B cell (primary cell): Measurements from ENCODE around the gene VPS33B. TPM values are rescaled to one million over a fixed set of nuclear protein-coding genes. Genes with fewer than 3 reads are reported as not detected.

Experiments used
- ATAC-seq: fragments of 200-7000 bp; cut with Tn5 transposase; one replicate; pipeline ENCODE4 v1.10.0; 2021; ENCODE audit warnings: low read depth, mild to moderate bottlenecking, moderate number of reproducible peaks, moderate library complexity
- CTCF ChIA-PET: fragments of 350-600 bp; sonication (Branson Sonifier 250); formaldehyde crosslinking; loops from one replicate; lab custom pipeline; 2021; ENCODE audit warnings: antibody characterized with exemption, inconsistent platforms; lab: Charles Lee
- POLR2A ChIA-PET: fragments of 350-600 bp; sonication (Branson Sonifier 250); formaldehyde crosslinking; loops from one replicate; lab custom pipeline; 2021; ENCODE audit warnings: antibody characterized with exemption; lab: Charles Lee
- DNase-seq: peaks from one replicate; pipeline ENCODE4 v3.0.0; 2013
- H2AFZ ChIP-seq: 2 replicates; pipeline ENCODE4 v1.6.1; 2012; ENCODE audit warnings: mild to moderate bottlenecking, low read depth, low read length; ENCODE audit not compliant: insufficient read depth, poor library complexity, severe bottlenecking
- H3K27ac ChIP-seq, 2 donors: 1 replicate in 1 of 2; 2 replicates in 1 of 2; pipeline ENCODE4 v1.5.1; 2012 to 2013; ENCODE audit warnings: low read length in 2 of 2, mild to moderate bottlenecking in 2 of 2, moderate library complexity in 1 of 2
- H3K27me3 ChIP-seq, 4 experiments: fragments of 200-600 bp in 1 of 4; sonication (generic) in 1 of 4; replicated peaks in 1 of 4; 1 replicate in 2 of 4; 2 replicates in 2 of 4; pipeline versions ENCODE4 v1.6.1 to v1.7.0; 2013 to 2016; ENCODE audit warnings: low read length in 3 of 4, mild to moderate bottlenecking in 2 of 4, mixed read lengths in 1 of 4, moderate library complexity in 1 of 4; ENCODE audit not compliant: insufficient read depth in 4 of 4, control insufficient read depth in 3 of 4; ENCODE audit errors: control extremely low read depth in 1 of 4
- H3K36me3 ChIP-seq, 2 experiments: replicated peaks in 1 of 2; 1 replicate in 1 of 2; 2 replicates in 1 of 2; pipeline versions ENCODE4 v1.6.1 to v1.7.1; 2013; ENCODE audit warnings: low read length in 1 of 2; ENCODE audit not compliant: insufficient read depth in 2 of 2, control insufficient read depth in 1 of 2; ENCODE audit errors: control extremely low read depth in 1 of 2, extremely low read depth in 1 of 2
- H3K4me1 ChIP-seq, 2 donors: fragments of 200-600 bp in 1 of 2; sonication (generic) in 1 of 2; 1 replicate in 1 of 2; 2 replicates in 1 of 2; pipeline versions ENCODE4 v1.5.1 to v1.6.1; 2013 to 2017; ENCODE audit warnings: low read length in 2 of 2; ENCODE audit not compliant: control insufficient read depth in 2 of 2, insufficient read depth in 2 of 2
- H3K4me2 ChIP-seq: replicated peaks from 2 replicates; pipeline ENCODE3; 2012; ENCODE audit warnings: mild to moderate bottlenecking, low read depth, low read length; ENCODE audit not compliant: poor library complexity, severe bottlenecking
- H3K4me3 ChIP-seq, 5 experiments: fragments of 200-600 bp in 1 of 5; sonication (generic) in 1 of 5; 1 replicate in 3 of 5; 2 replicates in 2 of 5; pipeline versions ENCODE4 v1.5.1 to v1.7.0; 2011 to 2016; ENCODE audit warnings: low read length in 4 of 5, mild to moderate bottlenecking in 4 of 5, low read depth in 2 of 5, control low read depth in 1 of 5, moderate library complexity in 1 of 5; ENCODE audit not compliant: insufficient read depth in 1 of 5; ENCODE audit errors: control extremely low read depth in 1 of 5, extremely low read depth in 1 of 5
- H3K79me2 ChIP-seq: fragments of 200-600 bp; sonication (generic); one replicate; pipeline ENCODE4 v1.6.0; 2016; ENCODE audit warnings: low read length; ENCODE audit not compliant: control insufficient read depth, insufficient read depth
- H3K9ac ChIP-seq: fragments of 200-600 bp; sonication (generic); 2 replicates; pipeline ENCODE4 v1.6.1; 2017; ENCODE audit warnings: mild to moderate bottlenecking, low read length, moderate library complexity
- H3K9me3 ChIP-seq, 3 donors: one replicate each; pipeline versions ENCODE4 v1.6.1 to v1.7.1; 2013; ENCODE audit warnings: low read length in 2 of 3; ENCODE audit not compliant: control insufficient read depth in 2 of 3, insufficient read depth in 1 of 3; ENCODE audit errors: control extremely low read depth in 1 of 3
- H4K20me1 ChIP-seq: 2 replicates; pipeline ENCODE4 v1.6.0; 2012; ENCODE audit warnings: mild to moderate bottlenecking, low read length; ENCODE audit not compliant: insufficient read depth, control insufficient read depth, poor library complexity, severe bottlenecking
- H3K27ac Mint-ChIP-seq: one replicate; pipeline ENCODE4 v1.8.0; 2021; ENCODE audit warnings: mixed read lengths
- H3K27me3 Mint-ChIP-seq: one replicate; pipeline ENCODE4 v1.8.0; 2021; ENCODE audit warnings: mixed read lengths
- H3K4me1 Mint-ChIP-seq: one replicate; pipeline ENCODE4 v1.8.0; 2021; ENCODE audit warnings: mixed read lengths
- H3K4me3 Mint-ChIP-seq: one replicate; pipeline ENCODE4 v1.8.0; 2021; ENCODE audit warnings: mixed read lengths
- H3K9me3 Mint-ChIP-seq: one replicate; pipeline ENCODE4 v1.8.0; 2022; ENCODE audit warnings: mixed read lengths; ENCODE audit not compliant: insufficient read depth
- EZH2 ChIP-seq: IDR thresholded peaks from 2 replicates; pipeline ENCODE4 v1.6.1; 2012; ENCODE audit warnings: borderline replicate concordance, low read depth, mild to moderate bottlenecking, moderate library complexity, low read length; ENCODE audit not compliant: insufficient read depth, poor library complexity, severe bottlenecking
- WGBS: methylation state at CpG from one replicate; pipeline ENCODE4 v1.1.5; 2013; ENCODE audit warnings: missing lambda C conversion rate; ENCODE audit not compliant: insufficient coverage; 5-methylcytosine and 5-hydroxymethylcytosine counted together
- intact Hi-C: fragments of 100-400 bp; cut with micrococcal nuclease; formaldehyde crosslinking; loops from one replicate; pipeline ENCODE4 v1.10.0; 2022
- polyA plus RNA-seq: library from polyadenylated mRNA; depleted of rRNA; stranded (reverse); fragments of >200 nt; gene quantifications from 2 replicates; pipeline ENCODE4 v1.2.3, GENCODE V29; 2012
- total RNA-seq, 2 donors: library from RNA; stranded (reverse); fragments of 120-200 nt in 1 of 2; gene quantifications; 1 replicate in 1 of 2; 2 replicates in 1 of 2; pipeline versions ENCODE4 v1.2.3 to v1.2.4, GENCODE V29; 2013 to 2022
- TF ChIP-seq, protein P1 (sequence below): fragments of 200-600 bp; IDR thresholded peaks from one replicate; pipeline ENCODE4 v1.8.0; 2022; ENCODE audit warnings: antibody characterized with exemption, mild to moderate bottlenecking

Gene VPS33B
- total and polyA plus RNA-seq, 2 donors (not counting 1 experiment from before 2014, with no cell fraction given): 17.4 to 30.0 TPM

DNA sequence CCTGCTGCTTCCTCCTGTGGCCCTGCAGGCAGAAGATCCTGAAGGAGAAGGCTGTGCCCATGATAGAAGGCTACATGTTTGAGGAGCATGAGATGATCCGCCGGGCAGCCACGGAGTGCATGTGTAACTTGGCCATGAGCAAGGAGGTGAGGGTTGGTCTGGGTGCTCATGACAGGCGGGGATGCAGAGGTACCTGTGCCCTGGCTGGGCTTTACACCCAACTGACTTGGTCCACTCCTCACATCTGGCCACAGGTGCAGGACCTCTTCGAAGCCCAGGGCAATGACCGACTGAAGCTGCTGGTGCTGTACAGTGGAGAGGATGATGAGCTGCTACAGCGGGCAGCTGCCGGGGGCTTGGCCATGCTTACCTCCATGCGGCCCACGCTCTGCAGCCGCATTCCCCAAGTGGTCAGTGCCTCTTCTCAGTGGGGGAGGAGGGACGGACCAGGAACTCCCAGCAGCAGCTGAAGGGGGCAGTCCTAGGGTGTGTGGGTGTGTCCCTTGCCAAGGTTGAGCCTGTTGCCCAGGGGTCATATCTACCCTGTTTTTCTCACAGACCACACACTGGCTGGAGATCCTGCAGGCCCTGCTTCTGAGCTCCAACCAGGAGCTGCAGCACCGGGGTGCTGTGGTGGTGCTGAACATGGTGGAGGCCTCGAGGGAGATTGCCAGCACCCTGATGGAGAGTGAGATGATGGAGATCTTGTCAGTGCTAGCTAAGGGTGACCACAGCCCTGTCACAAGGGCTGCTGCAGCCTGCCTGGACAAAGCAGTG is 69.3 kb downstream of the VPS33B start:
- Histone ChIP-seq H3K4me2 (no peak overlapping the region), H3K4me3 (no peak overlapping the region), H3K27ac (no peak overlapping the region), H3K4me1 (peaks cover 16 to 24% of the 10 kb centered on the region in 2 donors), H3K79me2 (peaks cover 13% of the 10 kb centered on the region), H4K20me1 (peaks cover 12% of the 10 kb centered on the region), H2AFZ (no peak overlapping the region), H3K36me3 (peaks cover 0 to 40% of the 10 kb centered on the region in 2 experiments), H3K9me3 (no peaks in the 10 kb centered on the region), H3K27me3 (no peaks in the 10 kb centered on the region), H3K9ac (no peak overlapping the region)
- Mint-ChIP-seq H3K4me3 (peak overlapping the region; percentile 39), H3K27ac (peak overlapping the region; percentile 53), H3K27me3 (no peaks in the 10 kb centered on the region), H3K4me1 (peaks cover 21% of the 10 kb centered on the region), H3K9me3 (no peaks in the 10 kb centered on the region)
- ChIA-PET POLR2A (no interaction called here), CTCF (interaction anchor here (1.8 to 8.7 kb wide), 3 partner anchors 13 to 20 kb away, joined by 7 to 118 read pairs (median 7); partner anchors contain the start of genes HDDC3 and UNC45A)
- no peak for DNase-seq
- no peak for ATAC-seq
- WGBS: 96% methylated on average over 13 of the region's 14 CpGs
- TF ChIP-seq, protein P1, sequence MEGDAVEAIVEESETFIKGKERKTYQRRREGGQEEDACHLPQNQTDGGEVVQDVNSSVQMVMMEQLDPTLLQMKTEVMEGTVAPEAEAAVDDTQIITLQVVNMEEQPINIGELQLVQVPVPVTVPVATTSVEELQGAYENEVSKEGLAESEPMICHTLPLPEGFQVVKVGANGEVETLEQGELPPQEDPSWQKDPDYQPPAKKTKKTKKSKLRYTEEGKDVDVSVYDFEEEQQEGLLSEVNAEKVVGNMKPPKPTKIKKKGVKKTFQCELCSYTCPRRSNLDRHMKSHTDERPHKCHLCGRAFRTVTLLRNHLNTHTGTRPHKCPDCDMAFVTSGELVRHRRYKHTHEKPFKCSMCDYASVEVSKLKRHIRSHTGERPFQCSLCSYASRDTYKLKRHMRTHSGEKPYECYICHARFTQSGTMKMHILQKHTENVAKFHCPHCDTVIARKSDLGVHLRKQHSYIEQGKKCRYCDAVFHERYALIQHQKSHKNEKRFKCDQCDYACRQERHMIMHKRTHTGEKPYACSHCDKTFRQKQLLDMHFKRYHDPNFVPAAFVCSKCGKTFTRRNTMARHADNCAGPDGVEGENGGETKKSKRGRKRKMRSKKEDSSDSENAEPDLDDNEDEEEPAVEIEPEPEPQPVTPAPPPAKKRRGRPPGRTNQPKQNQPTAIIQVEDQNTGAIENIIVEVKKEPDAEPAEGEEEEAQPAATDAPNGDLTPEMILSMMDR: no peak
- TF ChIP-seq EZH2: no peak
- intact Hi-C loops: no loop called here

DNA sequence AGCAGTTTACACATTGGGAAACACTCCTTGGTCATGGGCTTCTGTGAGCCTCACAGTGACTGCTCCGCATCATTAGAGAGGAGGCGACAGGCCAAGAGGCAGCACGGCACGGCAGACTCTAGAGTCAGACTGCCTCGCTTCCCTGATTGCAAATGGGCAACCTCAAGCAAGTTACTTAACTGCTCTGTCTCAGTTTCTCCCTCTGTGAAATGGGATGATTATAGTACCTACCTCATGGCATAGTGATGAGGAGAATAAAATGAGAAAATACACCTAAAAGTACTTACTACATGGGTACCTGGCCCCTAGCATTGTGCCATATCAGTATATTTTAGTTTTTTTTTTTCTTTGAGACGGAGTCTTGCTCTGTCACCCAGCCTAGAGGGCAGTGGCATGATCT is 71.7 kb downstream of the VPS33B start:
- Mint-ChIP-seq H3K27ac (no peak overlapping the region), H3K27me3 (no peaks in the 10 kb centered on the region), H3K9me3 (no peaks in the 10 kb centered on the region), H3K4me1 (peaks cover 10% of the 10 kb centered on the region), H3K4me3 (no peak overlapping the region)
- Histone ChIP-seq H3K4me1 (peaks cover 8 to 12% of the 10 kb centered on the region in 2 donors), H3K4me3 (no peak overlapping the region), H3K27me3 (no peaks in the 10 kb centered on the region), H3K9ac (no peak overlapping the region), H3K4me2 (no peak overlapping the region), H3K79me2 (peaks cover 5% of the 10 kb centered on the region), H2AFZ (no peak overlapping the region), H3K36me3 (peaks cover 0 to 55% of the 10 kb centered on the region in 2 experiments), H3K9me3 (no peaks in the 10 kb centered on the region), H4K20me1 (peaks cover 5% of the 10 kb centered on the region), H3K27ac (no peak overlapping the region)
- 100% methylated on average over 4 of the region's 6 CpGs for WGBS
- no peak for TF ChIP-seq EZH2
- TF ChIP-seq, protein P1: no peak
- DNase-seq (no peak), ATAC-seq (no peak)
- intact Hi-C loops: no loop called here
- ChIA-PET CTCF (interaction anchor here (1.4 kb wide), 1 partner anchor 19 kb away, joined by 6 read pairs; the partner anchor contains the start of gene HDDC3), POLR2A (no interaction called here)
